GM19351 (cell line): Measurements from ENCODE around the gene DPF3.
A peak's percentile ranks its signal among the peaks of the same experiment; 100 is the strongest.

Experiments
- ATAC-seq: cut with Tn5 transposase; IDR thresholded peaks from one replicate; pipeline ENCODE4 v1.9.1; 2021; ENCODE audit warnings: mild to moderate bottlenecking, moderate library complexity; ENCODE audit not compliant: unreplicated experiment

DPF3 gene

DNA sequence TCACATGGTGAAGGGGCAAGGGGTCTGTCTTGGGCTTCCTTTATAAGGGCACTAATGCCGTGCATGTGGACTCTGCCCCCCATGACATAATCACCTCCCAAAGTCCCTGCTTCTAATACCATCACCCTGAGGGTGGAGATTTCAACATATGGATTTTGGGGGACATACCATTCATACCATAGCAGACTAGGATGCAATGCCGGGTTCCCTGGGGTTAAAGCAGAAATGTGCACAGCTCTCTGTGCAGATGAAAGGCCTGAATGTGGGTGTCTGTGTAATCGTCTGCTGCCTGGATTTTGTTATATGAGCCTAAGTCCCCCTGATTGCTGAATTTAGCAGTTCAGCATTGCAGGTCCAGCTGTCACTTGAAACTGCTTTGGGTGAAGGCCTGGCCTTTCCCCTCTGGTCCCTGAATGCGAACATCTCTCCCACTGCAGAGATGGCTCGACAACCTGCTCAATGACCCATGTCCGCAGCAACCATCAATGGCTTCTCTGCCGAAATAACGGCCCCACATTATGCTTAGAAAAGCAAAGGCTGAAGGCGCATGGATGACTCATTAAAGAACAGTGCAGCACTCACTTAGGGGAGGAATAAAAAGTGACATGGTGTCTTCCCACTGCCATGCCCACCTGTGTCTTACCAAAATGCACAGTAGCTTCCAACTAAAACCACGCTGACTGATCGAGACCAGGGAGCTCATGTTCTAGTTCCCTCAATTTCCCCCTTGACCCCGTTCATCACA, 286.3 kb downstream of the DPF3 start:
- no peak for ATAC-seq

DNA sequence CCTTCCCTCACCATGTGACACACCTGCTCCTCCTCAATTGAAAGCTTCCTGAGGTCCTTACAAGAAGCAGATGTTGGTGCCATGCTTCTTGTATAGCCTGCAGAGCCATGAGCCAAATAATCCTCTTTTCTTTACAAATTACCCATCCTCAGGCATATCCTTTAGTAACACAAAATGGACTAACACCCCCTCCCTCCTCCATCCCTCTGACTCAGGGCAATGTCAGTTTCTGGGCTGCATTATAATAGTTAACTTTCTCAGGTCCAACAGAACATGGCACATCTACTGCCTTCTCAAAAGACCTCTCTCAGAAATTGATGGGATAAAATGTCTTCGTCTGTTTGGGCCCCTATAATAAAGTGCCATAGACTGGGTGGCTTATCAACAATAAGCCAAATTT, 287.0 kb downstream of the DPF3 start:
- ATAC-seq = no peak

DNA sequence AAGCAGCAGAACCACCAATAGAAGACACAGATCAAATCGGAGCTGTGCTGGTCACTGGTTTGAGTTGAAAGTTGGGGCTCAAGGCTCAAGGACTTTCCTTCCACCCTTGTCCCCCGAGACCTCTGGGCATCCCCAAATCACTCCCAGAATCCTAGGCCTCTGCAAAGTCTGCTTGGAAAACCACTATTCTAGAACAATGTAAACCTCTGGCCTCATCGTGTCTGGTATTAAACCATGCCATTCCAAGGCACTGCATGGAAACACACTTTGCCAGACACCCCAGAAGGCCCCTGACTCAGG, 288.0 kb downstream of the DPF3 start:
- ATAC-seq = no peak

DNA sequence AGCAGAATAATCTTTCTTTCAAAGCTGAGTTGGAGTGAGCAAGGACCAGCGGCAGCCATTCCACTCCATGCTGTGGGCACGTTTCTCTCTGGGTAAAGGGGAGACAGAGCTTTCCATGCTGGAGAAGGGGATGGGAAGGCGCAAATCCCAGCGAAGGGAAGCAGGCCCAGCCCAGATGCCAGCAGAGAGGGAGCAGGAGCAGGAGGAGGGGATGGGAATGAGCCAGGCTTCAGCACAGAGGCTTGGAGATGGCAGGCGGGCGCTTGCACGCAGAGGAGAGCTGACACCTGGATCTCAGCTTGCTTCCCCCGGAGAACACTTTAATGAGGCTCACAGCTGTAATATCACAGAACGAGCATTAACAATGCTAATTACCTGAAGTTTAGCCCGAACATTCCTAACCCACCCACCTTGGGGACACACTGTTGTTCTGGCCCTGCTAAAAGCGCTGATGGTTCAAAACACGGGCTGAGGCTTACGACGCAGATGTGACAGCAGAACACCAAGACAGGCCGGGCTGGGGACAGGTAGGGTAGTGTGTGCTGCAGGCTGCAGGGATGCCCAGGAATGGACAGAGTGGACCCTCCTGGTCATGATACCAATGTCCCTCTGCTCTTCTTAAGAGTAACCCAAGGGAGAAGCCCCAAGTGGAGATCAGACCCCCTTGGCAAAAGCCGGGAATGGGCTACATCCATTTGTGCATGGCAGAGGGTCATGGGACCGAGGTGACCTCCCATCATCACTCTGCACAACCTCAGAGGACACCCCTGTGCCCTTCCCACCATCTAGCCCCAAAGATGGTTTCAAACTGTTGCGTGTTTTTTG, 288.6 kb downstream of the DPF3 start:
- ATAC-seq = no peak

DNA sequence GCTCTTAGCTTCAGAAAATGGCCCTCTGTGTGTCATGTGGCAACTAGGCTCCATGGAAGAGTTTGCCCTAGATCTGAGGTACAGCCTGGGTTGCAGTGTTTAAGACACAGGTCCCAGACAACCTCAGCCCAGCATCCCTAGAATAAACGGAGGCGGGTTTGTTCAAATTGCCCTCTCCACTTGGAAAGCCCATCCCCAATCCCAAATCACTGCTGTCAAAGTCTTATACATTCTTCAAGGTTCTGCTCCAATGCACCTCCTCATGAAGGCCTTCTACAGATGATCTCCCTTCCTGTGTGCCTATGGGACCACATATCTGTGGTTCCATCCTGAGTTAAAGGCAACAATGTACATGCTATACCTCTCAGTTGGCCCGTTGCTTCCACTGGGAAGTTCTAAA, 289.8 kb downstream of the DPF3 start:
- ATAC-seq = no peak

DNA sequence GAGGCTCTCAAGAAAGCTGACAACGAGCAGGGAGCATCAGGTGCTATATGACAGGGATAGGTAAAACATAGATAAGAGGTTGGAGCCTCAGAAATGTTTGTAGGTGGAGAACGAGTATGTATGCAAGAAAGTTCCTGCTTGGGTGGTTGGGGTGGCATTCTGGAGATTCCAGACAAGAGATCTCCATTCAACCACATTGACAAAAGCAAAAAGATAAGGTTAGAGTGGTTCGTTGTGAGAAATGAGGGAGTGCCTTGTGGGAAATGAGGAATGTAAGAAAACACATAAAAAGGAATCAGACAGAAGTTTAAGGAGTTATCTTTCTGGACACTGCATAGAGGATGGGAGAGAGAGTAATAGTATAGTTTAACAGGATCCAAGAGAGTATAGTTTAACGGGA, 290.3 kb downstream of the DPF3 start:
- ATAC-seq = no peak

DNA sequence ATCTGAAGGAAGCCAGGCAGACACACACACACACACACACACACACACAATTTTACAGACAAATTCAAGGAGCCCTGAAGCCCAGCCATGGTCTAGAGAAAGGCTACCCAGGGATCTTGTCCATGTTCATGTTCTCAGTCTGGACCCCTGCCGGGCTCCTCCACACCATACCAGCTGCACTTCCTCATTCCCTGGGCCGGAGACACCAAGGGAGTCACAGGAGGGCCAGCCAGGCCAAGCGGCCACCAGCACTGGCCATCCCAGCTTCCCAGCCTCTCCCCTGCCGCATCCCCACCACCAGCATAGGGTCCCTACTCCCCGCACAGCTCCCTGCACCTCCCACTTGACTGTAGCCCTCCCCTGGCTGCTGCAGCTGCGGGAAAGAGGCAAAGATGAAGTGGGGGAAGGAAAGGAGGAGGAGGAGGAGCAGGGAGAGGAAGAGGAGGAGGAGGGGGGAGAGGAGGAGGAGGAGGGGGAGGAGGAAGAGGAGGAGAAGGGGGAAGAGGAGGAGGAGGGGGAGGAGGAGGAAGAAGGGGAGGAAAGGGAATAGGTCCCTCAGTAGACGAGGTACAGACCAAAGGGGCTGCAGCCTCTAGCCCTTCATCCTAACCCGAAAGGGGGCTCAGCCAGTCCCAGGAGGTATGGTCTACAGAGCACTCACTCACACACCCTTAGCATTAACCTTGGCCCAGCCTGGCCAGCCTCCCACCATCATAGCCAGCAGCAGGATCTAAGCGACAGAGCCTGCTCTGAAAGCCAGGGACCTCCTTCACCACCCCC, 293.2 kb downstream of the DPF3 start:
- no peak for ATAC-seq

DNA sequence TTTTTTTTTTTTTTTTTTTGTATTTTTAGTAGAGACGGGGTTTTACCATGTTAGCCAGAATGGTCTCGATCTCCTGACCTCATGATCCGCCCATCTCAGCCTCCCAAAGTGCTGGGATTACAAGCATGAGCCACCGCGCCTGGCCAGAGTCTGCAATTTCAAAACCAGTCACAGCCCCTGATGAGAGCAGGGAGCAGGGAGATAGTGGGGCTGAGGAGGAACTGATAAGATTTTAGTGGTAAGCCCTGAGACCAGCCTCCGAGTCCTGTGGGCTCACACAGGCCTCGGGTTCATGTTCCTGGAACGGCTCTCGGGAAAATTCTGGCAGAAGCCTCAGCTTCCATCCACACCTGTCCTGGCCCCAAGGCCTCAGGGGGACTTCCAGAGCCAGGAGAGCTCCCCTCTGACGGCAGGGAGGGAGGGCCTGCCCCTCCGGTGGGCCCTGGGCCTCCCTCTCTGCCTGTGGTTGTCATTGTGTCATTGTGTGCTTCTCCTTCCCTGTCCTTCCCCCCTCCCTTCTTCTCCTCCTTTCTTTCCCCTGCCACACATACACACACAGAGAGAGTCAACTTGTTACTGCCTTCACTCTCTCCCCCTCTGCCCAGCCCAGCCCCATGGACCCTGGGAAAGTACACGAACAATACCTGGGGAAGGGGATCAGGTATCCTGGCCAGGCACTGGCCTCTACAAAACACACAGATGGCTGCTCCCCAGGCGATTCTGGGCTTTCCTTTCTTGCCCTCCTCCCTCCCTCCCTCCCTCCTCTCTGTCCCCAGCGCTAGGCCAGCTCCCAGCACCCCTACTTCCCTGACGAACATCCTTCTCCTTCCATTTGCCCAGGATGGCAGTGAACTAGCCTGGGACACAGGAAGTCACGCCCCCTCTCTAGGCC, 294.1 kb downstream of the DPF3 start:
- no peak for ATAC-seq

DNA sequence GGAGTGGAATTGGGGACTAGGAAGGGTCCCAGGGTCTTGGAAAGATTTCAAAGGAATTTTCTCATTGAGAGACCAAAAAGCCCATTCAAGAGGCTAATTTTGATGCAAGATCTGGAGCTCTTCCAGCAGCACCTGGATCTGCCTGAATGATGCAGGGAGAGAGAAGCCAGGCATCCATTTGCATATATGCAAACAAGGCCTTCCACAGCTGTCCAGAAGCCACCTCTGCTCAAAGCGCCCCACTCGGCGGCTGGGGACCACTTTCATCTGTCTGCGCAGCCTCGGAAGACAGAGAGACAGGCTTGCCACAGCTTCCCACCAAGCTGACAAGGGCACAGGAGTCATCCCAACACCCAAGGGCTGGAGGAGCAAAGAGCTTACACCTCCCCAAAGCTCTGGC, 295.6 kb downstream of the DPF3 start:
- no peak for ATAC-seq

DNA sequence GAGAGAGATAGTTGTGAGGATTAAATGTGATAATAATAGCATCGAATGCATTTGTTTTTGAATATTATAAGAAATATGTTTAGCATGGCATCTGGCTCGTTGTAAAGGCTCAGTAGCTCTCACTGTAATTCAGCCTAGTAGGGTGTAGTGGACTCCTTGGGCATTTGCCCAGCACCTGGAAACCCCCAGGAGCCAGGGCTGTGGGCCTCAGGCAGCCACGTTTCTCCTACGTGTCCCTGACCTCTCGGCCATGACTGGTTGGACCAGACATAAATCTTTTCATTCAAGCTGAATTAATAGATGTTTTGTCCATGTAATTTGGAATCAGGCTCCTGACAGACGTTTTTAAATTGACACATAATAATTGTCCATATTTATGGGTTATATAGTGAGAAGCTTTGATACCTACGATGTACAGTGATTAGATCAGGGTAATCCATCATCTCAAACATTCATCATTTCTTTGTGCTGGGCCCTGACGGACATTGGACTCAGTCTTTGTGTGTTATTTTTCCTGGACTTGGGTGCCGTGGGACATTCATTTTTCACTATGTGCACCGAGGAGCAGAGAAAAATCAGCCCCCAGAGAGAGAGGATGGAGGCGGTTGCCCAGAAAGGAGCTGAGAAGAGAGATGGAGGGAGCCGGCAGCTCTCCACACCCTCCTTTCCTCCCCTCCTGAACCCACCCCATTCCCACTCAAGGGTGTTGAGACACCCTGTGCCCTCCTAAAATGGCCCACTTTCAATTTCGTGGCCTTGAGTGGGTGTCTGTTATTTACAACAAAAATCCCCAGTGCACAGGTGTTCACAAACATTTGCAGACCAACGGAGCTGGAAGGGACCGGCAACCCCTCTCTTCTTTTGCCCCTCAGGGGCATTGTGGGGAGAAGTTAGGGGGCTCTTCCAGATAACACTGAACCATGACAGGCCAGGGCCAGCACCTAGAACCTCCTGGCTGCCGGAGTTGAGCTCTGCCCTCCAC, 296.4 kb downstream of the DPF3 start:
- ATAC-seq = no peak

DNA sequence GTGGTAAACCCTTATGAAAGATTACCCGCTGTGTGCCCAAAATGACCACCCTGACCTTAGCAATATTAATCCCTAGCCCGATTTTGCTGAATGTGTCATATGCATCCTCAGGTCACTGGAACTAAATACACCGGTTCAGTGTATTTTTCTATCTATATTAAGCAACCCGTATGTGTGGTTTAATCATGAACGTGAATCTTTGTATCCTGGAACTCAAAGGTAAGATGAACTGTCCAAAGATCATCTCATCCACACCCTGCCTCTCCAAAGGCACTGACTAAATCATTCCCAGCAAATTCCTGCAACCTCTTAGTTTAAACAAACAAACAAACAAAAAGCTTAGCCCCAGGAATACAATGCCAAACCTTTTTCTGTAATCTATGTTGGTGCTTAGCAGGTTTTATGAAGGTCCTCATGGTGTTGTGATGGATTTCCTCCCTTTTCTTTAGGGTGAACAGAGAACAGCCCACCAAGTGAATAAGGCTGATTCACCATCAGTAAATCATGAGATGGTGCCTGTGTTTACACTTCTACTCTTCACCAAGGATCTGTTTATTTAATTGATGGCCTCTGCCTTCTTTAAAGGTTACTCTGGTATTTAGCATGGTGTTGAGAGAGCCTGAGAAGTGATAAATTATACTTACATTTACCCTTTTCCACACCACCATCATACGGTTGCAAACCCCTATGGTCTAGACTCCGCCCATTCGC, 298.6 kb downstream of the DPF3 start:
- no peak for ATAC-seq

DNA sequence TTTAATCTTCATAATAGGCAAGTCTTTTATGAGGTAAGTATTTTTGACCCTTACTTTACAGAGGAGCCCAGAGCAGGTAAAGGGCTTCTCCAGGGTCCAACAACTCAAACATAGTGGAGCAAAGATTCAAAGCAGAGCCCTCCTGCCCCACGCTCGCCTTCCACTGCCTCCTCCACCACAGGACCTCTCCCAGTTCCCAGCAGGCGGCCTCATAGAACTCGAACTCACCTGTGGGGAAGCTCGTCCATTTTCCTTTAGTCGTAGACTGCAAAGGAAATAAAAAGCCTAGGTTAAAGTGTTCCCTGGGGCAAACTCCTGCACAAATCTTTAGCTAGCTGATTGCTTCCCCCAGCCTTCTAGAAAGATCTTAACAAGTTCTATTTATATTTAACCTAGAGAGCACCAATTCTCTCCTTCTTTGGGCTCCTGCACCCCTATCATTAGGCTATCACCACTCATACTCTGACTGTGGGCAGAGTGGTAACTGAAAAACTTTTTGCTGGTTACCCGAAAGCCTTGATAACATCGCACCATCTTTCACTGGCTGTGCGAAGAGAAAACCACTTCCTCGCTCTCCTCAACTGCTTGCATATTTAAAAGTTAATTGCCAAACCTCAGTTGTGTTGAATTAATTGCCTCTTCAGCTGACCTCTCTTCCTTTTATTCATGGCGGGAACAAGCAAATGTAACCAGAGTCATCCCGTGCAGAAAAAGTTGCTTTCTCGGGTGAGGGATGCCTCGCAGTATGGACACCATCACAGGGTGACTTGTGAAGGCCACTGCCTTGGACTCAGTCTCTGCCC, 299.6 kb downstream of the DPF3 start:
- no peak for ATAC-seq

DNA sequence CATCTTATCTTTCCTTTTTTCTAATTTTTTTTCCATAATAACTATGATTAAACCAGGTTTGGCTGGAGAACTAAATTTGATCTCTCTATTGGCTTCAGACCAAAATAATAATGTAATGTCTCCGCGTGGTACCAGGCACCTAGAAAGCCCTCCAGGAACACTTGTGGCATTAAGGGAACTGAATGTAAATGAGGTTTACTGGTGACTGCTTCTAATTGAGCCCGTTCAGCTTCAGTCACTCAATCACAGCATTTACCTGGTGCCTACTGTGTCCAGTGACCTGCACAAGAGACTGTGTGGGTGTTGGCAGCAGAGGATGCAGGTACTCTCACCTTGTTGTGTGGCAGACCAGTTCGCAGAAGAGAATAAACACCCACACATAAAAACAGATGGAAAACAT, 302.5 kb downstream of the DPF3 start:
- no peak for ATAC-seq

DNA sequence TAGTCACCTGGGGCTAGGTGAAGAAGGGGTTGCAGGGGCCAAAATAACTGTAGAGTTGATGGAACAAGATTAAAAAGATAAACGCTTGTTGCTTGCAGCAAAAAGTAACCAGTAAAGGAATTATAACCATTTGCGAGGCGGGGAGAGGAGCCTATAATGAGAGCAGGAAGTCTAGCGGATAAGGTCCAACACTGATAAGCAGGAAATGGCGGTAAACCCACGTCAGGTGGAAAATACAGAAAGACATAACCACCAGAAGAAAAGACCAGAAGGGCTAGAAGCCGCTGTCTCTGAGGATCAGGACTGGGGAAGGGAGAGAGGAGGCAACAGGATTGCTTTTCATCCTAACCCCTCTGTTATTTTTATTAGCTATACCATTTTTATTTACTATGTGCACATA, 303.3 kb downstream of the DPF3 start:
- ATAC-seq = no peak

DNA sequence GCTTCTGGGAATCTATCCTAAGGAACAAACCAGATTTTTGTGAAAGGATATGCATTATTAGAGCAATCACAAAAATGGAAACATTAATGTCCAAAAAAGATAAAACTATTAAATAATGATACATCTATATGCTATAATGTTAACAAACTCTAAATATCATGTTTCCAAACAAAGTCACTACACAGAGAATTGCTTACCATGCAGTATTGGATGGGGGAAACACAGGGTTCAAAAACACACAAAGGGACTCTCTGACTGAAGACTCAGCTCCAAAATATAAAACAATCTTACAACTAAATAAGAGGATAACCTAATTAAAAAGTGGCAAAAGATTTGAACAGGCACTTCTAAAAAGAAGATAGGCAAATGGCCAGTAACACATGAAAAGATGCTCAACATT, 304.2 kb downstream of the DPF3 start:
- no peak for ATAC-seq

DNA sequence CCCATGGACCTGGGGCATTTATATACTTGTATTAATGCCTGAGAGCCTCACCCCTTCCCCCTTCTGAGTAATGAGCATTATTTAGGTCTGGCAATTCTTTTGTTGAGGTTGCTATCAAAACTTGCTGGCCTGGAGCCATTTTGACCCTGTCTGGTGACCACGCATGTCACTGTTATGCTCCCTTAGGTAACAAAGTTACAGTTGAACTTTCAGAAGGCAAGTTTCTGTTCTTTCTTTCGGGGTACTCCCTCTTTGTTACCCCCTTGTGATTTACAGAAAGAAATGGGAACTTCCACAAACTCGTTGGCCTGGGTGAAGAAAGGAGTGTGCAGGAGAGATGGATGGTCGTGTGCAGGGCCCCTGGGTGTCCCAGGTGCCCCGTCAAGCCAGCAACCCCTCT, 305.4 kb downstream of the DPF3 start:
- peak; percentile 54 for ATAC-seq

DNA sequence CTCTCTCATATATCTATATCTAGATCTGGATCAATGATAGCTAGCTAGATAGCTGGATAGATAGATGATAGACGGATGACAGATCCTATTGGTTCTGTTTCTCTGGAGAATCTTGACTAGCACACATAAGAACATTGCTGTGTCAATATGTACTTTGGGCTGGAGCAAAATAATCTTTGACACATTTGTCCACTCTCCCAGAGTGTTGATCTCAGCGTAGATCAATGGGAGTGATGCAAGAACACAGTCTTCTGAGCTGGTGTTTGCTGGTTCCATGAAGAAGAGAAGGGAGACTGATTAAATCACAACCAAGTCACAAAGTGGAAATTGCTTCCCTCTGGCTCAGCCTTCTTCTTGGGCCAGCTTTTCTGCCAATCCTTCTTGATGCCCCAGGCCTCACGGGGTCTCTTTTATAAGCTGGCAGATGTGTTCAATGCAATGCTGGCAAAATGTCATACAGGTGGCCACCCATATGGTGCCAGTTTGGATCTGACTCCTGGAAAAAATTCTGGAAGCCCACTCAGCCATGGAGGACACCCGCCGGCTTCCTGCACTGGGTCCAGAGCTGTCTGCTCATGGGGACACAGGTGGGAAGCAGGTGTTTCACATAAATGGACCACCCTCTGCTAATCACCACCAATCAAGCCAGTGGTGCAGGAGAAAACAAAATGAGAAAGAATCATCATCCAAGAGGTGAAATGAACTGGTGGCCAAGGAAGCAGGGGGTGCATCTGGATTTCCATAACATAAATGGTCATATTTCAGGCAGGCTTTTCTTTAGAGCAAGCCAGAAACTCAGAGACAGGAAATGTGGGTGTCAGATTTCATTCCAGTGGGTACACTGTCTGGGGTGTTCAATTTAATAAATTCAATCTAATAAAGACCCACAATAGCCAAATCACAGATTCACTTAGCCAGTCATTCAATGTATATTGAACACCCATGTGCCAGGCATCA, 310.3 kb downstream of the DPF3 start:
- ATAC-seq = no peak
